ENCODE measurements around the gene HDAC4. TPM values are rescaled to one million over a fixed set of nuclear protein-coding genes. Genes with fewer than 3 reads are reported as not detected.

The HDAC4 gene
- total and polyA plus RNA-seq, 4 donors: 2.9 to 37.2 (median 4.4) TPM

- TF ChIP-seq EGR1 (IDR thresholded peaks at IDR 0.05; ENCODE audit: low read depth in 2 of 2): no peak
- TF ChIP-seq SP1 (IDR thresholded peaks at IDR 0.05): no peak
- TF ChIP-seq ZBTB33 (IDR thresholded peaks at IDR 0.05): no peak
Measured at GRCh38 chr2:239250216-239251081, 150.4 kb downstream of the HDAC4 start (continued).

DNA sequence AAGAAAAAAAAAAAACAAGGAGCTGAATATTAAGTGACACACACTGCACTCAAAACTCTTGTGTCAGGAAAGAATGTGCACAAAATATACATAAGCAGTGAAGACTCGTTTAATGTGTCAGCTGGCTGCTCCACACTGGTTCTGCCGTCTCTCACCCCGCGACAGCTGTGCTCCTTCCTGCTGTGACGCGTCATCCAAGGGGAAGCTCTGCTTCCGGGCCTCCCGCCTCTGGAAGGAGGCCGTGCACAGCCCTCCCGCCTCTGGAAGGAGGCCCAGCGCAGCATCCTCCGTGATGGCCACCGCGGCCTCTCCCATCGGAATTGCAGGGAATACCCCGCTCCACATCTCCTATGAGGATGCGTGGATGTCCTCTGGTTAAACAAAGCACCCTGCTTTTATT, 151.0 kb downstream of the HDAC4 start:
- Histone ChIP-seq H3K9me3 (ENCODE audit: control insufficient read depth in 4 of 4, low read length in 3 of 4) (no peaks in the 10 kb centered on the region), H3K27ac (ENCODE audit: low read depth in 1 of 2, low read length in 2 of 2) (no peak overlapping the region), H3K36me3 (ENCODE audit: control insufficient read depth in 4 of 4, insufficient read depth in 3 of 4, low read depth in 1 of 4, low read length in 3 of 4) (no peaks in the 10 kb centered on the region), H3K27me3 (ENCODE audit: control insufficient read depth in 4 of 4, insufficient read depth in 4 of 4, low read length in 3 of 4) (no peaks in the 10 kb centered on the region), H3K4me3 (ENCODE audit: low read depth in 1 of 3, low read length in 3 of 3) (no peak overlapping the region), H3K4me1 (ENCODE audit: control insufficient read depth in 4 of 4, insufficient read depth in 4 of 4, low read length in 3 of 4) (peaks cover 0 to 4% (median 2%) of the 10 kb centered on the region in 4 donors), H3K9ac (ENCODE audit: low read depth in 1 of 2, low read length in 2 of 2) (no peak overlapping the region)
- no peak for DNase-seq (ENCODE audit: low spot score)
- TF ChIP-seq RXRA (IDR thresholded peaks at IDR 0.05) (no peak), MAX (IDR thresholded peaks at IDR 0.05) (no peak), GABPA (IDR thresholded peaks at IDR 0.05 in 1 of 2, conservative IDR thresholded peaks at IDR 0.05 in 1 of 2) (no peak), NR2F2 (IDR thresholded peaks at IDR 0.05) (no peak), EGR1 (IDR thresholded peaks at IDR 0.05; ENCODE audit: low read depth in 2 of 2) (no peak), SP1 (IDR thresholded peaks at IDR 0.05) (no peak), YY1 (IDR thresholded peaks at IDR 0.05) (no peak), FOXA1 (IDR thresholded peaks at IDR 0.05) (no peak), CTCF (IDR thresholded peaks at IDR 0.05; ENCODE audit: low read depth, low read length, missing input control) (no peak), HNF4G (IDR thresholded peaks at IDR 0.05) (no peak), RAD21 (IDR thresholded peaks at IDR 0.05) (no peak), TAF1 (conservative IDR thresholded peaks at IDR 0.05) (no peak), FOXA2 (IDR thresholded peaks at IDR 0.05) (no peak)
- TF ChIP-seq, protein P1, sequence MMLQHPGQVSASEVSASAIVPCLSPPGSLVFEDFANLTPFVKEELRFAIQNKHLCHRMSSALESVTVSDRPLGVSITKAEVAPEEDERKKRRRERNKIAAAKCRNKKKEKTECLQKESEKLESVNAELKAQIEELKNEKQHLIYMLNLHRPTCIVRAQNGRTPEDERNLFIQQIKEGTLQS (IDR thresholded peaks at IDR 0.05): no peak
- TF ChIP-seq, protein P2, sequence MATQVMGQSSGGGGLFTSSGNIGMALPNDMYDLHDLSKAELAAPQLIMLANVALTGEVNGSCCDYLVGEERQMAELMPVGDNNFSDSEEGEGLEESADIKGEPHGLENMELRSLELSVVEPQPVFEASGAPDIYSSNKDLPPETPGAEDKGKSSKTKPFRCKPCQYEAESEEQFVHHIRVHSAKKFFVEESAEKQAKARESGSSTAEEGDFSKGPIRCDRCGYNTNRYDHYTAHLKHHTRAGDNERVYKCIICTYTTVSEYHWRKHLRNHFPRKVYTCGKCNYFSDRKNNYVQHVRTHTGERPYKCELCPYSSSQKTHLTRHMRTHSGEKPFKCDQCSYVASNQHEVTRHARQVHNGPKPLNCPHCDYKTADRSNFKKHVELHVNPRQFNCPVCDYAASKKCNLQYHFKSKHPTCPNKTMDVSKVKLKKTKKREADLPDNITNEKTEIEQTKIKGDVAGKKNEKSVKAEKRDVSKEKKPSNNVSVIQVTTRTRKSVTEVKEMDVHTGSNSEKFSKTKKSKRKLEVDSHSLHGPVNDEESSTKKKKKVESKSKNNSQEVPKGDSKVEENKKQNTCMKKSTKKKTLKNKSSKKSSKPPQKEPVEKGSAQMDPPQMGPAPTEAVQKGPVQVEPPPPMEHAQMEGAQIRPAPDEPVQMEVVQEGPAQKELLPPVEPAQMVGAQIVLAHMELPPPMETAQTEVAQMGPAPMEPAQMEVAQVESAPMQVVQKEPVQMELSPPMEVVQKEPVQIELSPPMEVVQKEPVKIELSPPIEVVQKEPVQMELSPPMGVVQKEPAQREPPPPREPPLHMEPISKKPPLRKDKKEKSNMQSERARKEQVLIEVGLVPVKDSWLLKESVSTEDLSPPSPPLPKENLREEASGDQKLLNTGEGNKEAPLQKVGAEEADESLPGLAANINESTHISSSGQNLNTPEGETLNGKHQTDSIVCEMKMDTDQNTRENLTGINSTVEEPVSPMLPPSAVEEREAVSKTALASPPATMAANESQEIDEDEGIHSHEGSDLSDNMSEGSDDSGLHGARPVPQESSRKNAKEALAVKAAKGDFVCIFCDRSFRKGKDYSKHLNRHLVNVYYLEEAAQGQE (IDR thresholded peaks at IDR 0.05): no peak
- WGBS: 74% methylated on average over 17 of the region's 17 CpGs
